Endothelial cell of umbilical vein (primary cell): ENCODE data around the gene PIM3. TPM values are rescaled to one million over a fixed set of nuclear protein-coding genes. Genes with fewer than 3 reads are reported as not detected.

ENCODE experiments used
- BruUV-seq: library from RNA; stranded (reverse); fragments of 400-500 nt; replicated peaks from 2 replicates; lab custom pipeline; 2021; lab: Mats Ljungman, UMichigan
- CTCF ChIA-PET: fragments of 300-600, 350-600 bp; sonication (Branson Sonifier 250); formaldehyde crosslinking; loops from one replicate; lab custom pipeline; 2021; ENCODE audit warnings: antibody characterized with exemption, inconsistent platforms; lab: Charles Lee
- POLR2A ChIA-PET: fragments of 300-600, 350-600 bp; sonication (Branson Sonifier 250); formaldehyde crosslinking; loops from one replicate; lab custom pipeline; 2021; ENCODE audit warnings: antibody characterized with exemption, inconsistent platforms; lab: Charles Lee
- DNase-seq: peaks from one replicate; pipeline ENCODE4 v3.0.0-alpha.2; 2011; ENCODE audit warnings: low read depth, low spot score
- FAIRE-seq: peaks from 2 replicates; lab custom pipeline; 2011; peaks lifted over from hg19 to GRCh38; lab: Jason Lieb, UNC
- H2AFZ ChIP-seq: 2 replicates; pipeline ENCODE4 v1.6.0; 2012; ENCODE audit warnings: low read depth, low read length, control low read depth, inconsistent platforms
- H3K27ac ChIP-seq: 2 replicates; pipeline ENCODE4 v1.5.1; 2011; ENCODE audit warnings: low read depth, mild to moderate bottlenecking, control low read depth, low read length, moderate library complexity; ENCODE audit not compliant: insufficient read depth
- H3K27me3 ChIP-seq, 2 experiments: 2 replicates each; pipeline versions ENCODE4 v1.6.0 to v1.6.1; 2011; ENCODE audit warnings: low read length in 2 of 2, mixed read lengths in 1 of 2; ENCODE audit not compliant: control insufficient read depth in 2 of 2, insufficient read depth in 2 of 2
- H3K36me3 ChIP-seq, 2 experiments: 2 replicates in 1 of 2; 3 replicates in 1 of 2; pipeline ENCODE4 v1.5.1; 2011; ENCODE audit warnings: low read length in 2 of 2, mild to moderate bottlenecking in 1 of 2, moderate library complexity in 1 of 2; ENCODE audit not compliant: control insufficient read depth in 2 of 2, insufficient read depth in 2 of 2; ENCODE audit errors: extremely low read depth in 1 of 2
- H3K4me1 ChIP-seq: 3 replicates; pipeline ENCODE4 v1.5.1; 2011; ENCODE audit warnings: mild to moderate bottlenecking, low read length; ENCODE audit not compliant: control insufficient read depth, insufficient read depth; ENCODE audit errors: extremely low read depth
- H3K4me2 ChIP-seq: 2 replicates; pipeline ENCODE4 v1.6.1; 2011; ENCODE audit warnings: low read length, control low read depth, mixed read lengths; ENCODE audit not compliant: insufficient read depth
- H3K4me3 ChIP-seq, 3 experiments: fragments of 200-600 bp in 1 of 3; sonication (generic), shearing (Covaris generic) in 1 of 3; replicated peaks in 1 of 3; 2 replicates each; pipeline ENCODE4 v1.5.1; 2011 to 2016; ENCODE audit warnings: control low read depth in 3 of 3, low read length in 3 of 3, mild to moderate bottlenecking in 2 of 3, inconsistent platforms in 1 of 3, low read depth in 1 of 3, moderate library complexity in 1 of 3; ENCODE audit not compliant: insufficient read depth in 1 of 3
- H3K79me2 ChIP-seq: 2 replicates; pipeline ENCODE4 v1.6.0; 2012; ENCODE audit warnings: low read length, inconsistent platforms; ENCODE audit not compliant: control insufficient read depth, insufficient read depth
- H3K9ac ChIP-seq: replicated peaks from 2 replicates; pipeline ENCODE3; 2011; ENCODE audit warnings: low read length, control low read depth; ENCODE audit not compliant: insufficient read depth; ENCODE audit errors: extremely low read depth
- H3K9me1 ChIP-seq: replicated peaks from 3 replicates; pipeline ENCODE4 v1.6.0; 2011; ENCODE audit warnings: mild to moderate bottlenecking, low read length; ENCODE audit not compliant: control insufficient read depth, insufficient read depth; ENCODE audit errors: extremely low read depth
- H3K9me3 ChIP-seq: replicated peaks from 2 replicates; pipeline ENCODE4 v1.5.1; 2012; ENCODE audit warnings: low read length, inconsistent platforms; ENCODE audit not compliant: control insufficient read depth, insufficient read depth
- H4K20me1 ChIP-seq: replicated peaks from 2 replicates; pipeline ENCODE3; 2011; ENCODE audit warnings: mild to moderate bottlenecking, low read length; ENCODE audit not compliant: control insufficient read depth, insufficient read depth; ENCODE audit errors: extremely low read depth
- CTCF ChIP-seq, 2 donors: IDR thresholded peaks; 1 replicate in 1 of 2; 2 replicates in 1 of 2; pipeline ENCODE4 v1.5.1; 2011; ENCODE audit warnings: low read length in 2 of 2, mild to moderate bottlenecking in 2 of 2, moderate library complexity in 2 of 2, control low read depth in 1 of 2, inconsistent platforms in 1 of 2, low read depth in 1 of 2; ENCODE audit not compliant: insufficient read depth in 1 of 2; ENCODE audit errors: extremely low read depth in 1 of 2
- EZH2 ChIP-seq: IDR thresholded peaks from 2 replicates; pipeline ENCODE4 v1.6.1; 2012; ENCODE audit warnings: borderline replicate concordance, low read depth, mild to moderate bottlenecking, moderate library complexity, low read length, inconsistent platforms; ENCODE audit not compliant: severe bottlenecking
- FOS ChIP-seq: IDR thresholded peaks from 2 replicates; pipeline ENCODE4 v1.6.1; 2011; ENCODE audit warnings: mild to moderate bottlenecking, low read length, moderate library complexity, borderline replicate concordance; ENCODE audit not compliant: insufficient read depth
- GATA2 ChIP-seq: IDR thresholded peaks from 2 replicates; pipeline ENCODE4 v1.7.0; 2011; ENCODE audit warnings: low read depth, mild to moderate bottlenecking, moderate library complexity, mixed read lengths, low read length; ENCODE audit not compliant: insufficient read length, insufficient read depth
- JUN ChIP-seq: IDR thresholded peaks from 2 replicates; pipeline ENCODE4 v1.6.1; 2011; ENCODE audit warnings: borderline replicate concordance, low read depth; ENCODE audit not compliant: insufficient read length, insufficient read depth
- MAX ChIP-seq: IDR thresholded peaks from 2 replicates; pipeline ENCODE4 v1.6.1; 2011; ENCODE audit not compliant: insufficient read depth, insufficient read length
- MYC ChIP-seq: IDR thresholded peaks from one replicate; pipeline ENCODE4 v1.6.1; 2011; ENCODE audit warnings: mild to moderate bottlenecking, low read depth, low read length
- POLR2A ChIP-seq: IDR thresholded peaks from 2 replicates; pipeline ENCODE4 v1.6.1; 2012; ENCODE audit warnings: low read depth, mild to moderate bottlenecking, control low read depth, low read length
- POLR2AphosphoS5 ChIP-seq: IDR thresholded peaks from 2 replicates; pipeline ENCODE4 v1.6.1; 2012; ENCODE audit warnings: low read depth, mild to moderate bottlenecking, control low read depth, low read length, moderate library complexity; ENCODE audit not compliant: insufficient read depth
- dilution Hi-C: fragments of 300-500 bp; cut with MboI; formaldehyde crosslinking; loops from one replicate; pipeline ENCODE4 v1.15.0; 2019; ENCODE audit warnings: low sequenced_read_pairs; ENCODE audit not compliant: extremely low pct_ligation_motif_present
- intact Hi-C: fragments of 100-400 bp; cut with micrococcal nuclease; formaldehyde crosslinking; loops from one replicate; pipeline ENCODE4 v1.10.0; 2022
- polyA plus RNA-seq, 4 experiments: library from polyadenylated mRNA; depleted of rRNA in 3 of 4; stranded (reverse) in 3 of 4; unstranded in 1 of 4; fragments of >200 nt; gene quantifications; 2 replicates each; pipeline versions ENCODE4 v1.2.1 to v1.2.3, GENCODE V29; 2011 to 2012; ENCODE audit warnings: missing spikeins in 1 of 4
- total RNA-seq: library from RNA; stranded (reverse); gene quantifications from 2 replicates; pipeline ENCODE4 v1.2.3, GENCODE V29; 2021

PIM3 gene
- total and polyA plus RNA-seq, 2 donors (not counting 3 experiments of a cell fraction or from before 2014, with no cell fraction given), result 131 to 185 TPM

- FAIRE-seq (no peak), DNase-seq (no peak)
- ChIA-PET CTCF (interaction anchor here (1.3 kb wide), 1 partner anchor 10 kb away, joined by 3 read pairs; the partner anchor contains the start of gene PIM3), POLR2A (no interaction called here)
- H2AFZ ChIP-seq, result no peak overlapping the region
- H3K9me1 ChIP-seq, result no peaks in the 10 kb centered on the region
- dilution Hi-C loops (no loop called here), intact Hi-C loops (no loop called here)
- H3K9me3 ChIP-seq, result no peaks in the 10 kb centered on the region
- no peaks in the 10 kb centered on the region for H3K36me3 ChIP-seq
- no TSS peak for BruUV-seq
- TF ChIP-seq EZH2 (no peak), JUN (no peak), POLR2A (no peak), MAX (no peak), FOS (no peak)
- H3K79me2 ChIP-seq, result no peaks in the 10 kb centered on the region
- H3K27ac ChIP-seq, result no peak overlapping the region
- H3K9ac ChIP-seq, result no peak overlapping the region
- H3K4me1 ChIP-seq, result peaks cover 10% of the 10 kb centered on the region
- H3K4me2 ChIP-seq, result no peak overlapping the region
- H3K27me3 ChIP-seq, result no peaks in the 10 kb centered on the region
- no peak overlapping the region for H3K4me3 ChIP-seq
- no peaks in the 10 kb centered on the region for H4K20me1 ChIP-seq
These were observed 10.1 kb upstream of the PIM3 start for GRCh38 chr22:49950396-49950994.

GRCh38 chr22:49951000-49951677, 9.4 kb upstream of the PIM3 start:
- CTCF ChIA-PET, result interaction anchor here (1.3 to 1.5 kb wide), 3 partner anchors 9 to 20 kb away, joined by 3 to 5 read pairs (median 4); partner anchors contain the start of gene PIM3
- Histone ChIP-seq H3K36me3 (no peaks in the 10 kb centered on the region), H3K9ac (no peak overlapping the region), H3K27me3 (no peaks in the 10 kb centered on the region), H3K27ac (no peak overlapping the region), H3K4me3 (no peak overlapping the region), H3K4me2 (no peak overlapping the region), H3K9me3 (no peaks in the 10 kb centered on the region), H4K20me1 (no peaks in the 10 kb centered on the region), H3K79me2 (no peaks in the 10 kb centered on the region), H3K9me1 (no peaks in the 10 kb centered on the region), H2AFZ (no peak overlapping the region), H3K4me1 (peaks cover 10% of the 10 kb centered on the region)
- dilution Hi-C loops, result no loop called here
- intact Hi-C loops, result no loop called here
- POLR2A ChIA-PET, result no interaction called here
- DNase-seq (no peak), FAIRE-seq (no peak)
- BruUV-seq, result no TSS peak
- TF ChIP-seq EZH2 (no peak), CTCF (IDR thresholded peaks at IDR 0.05; ENCODE audit: extremely low read depth in 1 of 2, insufficient read depth in 1 of 2, low read depth in 1 of 2, low read length in 2 of 2) (no peak), GATA2 (no peak), POLR2AphosphoS5 (no peak), POLR2A (no peak), MAX (no peak), MYC (no peak), JUN (no peak), FOS (no peak)
